Measurements from ENCODE around the gene CTDP1. TPM values are rescaled to one million over a fixed set of nuclear protein-coding genes. Genes with fewer than 3 reads are reported as not detected.
"Not testable (repeated sequence)": the region's sequence is repeated elsewhere in the genome, so short reads cannot be mapped to it uniquely, and the experiment has no call there.

The CTDP1 gene
- total RNA-seq, 1 donor from 2014 or later = 7.5 TPM

DNA sequence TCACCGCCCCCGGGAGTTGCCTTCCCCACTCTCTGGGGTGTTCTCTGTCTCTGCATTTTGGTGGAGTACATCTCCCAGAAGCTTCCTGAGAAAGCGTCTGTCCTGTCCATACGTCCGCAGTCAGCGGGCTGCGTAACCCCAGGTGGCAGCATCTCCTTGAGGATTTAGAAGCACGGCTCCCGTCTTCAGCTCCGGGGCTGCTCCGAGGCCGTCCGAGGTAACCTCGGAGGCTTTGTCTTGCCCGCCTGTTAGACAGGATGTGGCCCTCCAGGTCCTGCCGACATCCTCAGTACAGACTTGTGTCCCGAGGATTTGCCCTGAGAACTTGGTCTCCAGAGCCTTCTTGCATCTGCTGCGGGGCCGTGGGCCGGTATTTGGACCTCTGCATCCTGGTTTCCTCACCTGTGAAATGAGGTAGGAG lies 58.4 kb downstream of the CTDP1 start:
- Histone ChIP-seq H3K36me3 (peaks cover 83% of the 10 kb centered on the region), H3K4me3 (no peak overlapping the region), H3K27me3 (ENCODE audit: low read depth) (no peaks in the 10 kb centered on the region), H3K4me1 (no peaks in the 10 kb centered on the region), H3K27ac (replicated peaks) (no peak overlapping the region), H3K9me3 (replicated peaks) (no peaks in the 10 kb centered on the region)
- intact Hi-C loops (cut with micrococcal nuclease) = no loop called here
- TF ChIP-seq, protein P1, sequence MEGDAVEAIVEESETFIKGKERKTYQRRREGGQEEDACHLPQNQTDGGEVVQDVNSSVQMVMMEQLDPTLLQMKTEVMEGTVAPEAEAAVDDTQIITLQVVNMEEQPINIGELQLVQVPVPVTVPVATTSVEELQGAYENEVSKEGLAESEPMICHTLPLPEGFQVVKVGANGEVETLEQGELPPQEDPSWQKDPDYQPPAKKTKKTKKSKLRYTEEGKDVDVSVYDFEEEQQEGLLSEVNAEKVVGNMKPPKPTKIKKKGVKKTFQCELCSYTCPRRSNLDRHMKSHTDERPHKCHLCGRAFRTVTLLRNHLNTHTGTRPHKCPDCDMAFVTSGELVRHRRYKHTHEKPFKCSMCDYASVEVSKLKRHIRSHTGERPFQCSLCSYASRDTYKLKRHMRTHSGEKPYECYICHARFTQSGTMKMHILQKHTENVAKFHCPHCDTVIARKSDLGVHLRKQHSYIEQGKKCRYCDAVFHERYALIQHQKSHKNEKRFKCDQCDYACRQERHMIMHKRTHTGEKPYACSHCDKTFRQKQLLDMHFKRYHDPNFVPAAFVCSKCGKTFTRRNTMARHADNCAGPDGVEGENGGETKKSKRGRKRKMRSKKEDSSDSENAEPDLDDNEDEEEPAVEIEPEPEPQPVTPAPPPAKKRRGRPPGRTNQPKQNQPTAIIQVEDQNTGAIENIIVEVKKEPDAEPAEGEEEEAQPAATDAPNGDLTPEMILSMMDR (IDR thresholded peaks at IDR 0.05; ENCODE audit: borderline replicate concordance) = no peak
- DNase-seq = peak; percentile 11

DNA sequence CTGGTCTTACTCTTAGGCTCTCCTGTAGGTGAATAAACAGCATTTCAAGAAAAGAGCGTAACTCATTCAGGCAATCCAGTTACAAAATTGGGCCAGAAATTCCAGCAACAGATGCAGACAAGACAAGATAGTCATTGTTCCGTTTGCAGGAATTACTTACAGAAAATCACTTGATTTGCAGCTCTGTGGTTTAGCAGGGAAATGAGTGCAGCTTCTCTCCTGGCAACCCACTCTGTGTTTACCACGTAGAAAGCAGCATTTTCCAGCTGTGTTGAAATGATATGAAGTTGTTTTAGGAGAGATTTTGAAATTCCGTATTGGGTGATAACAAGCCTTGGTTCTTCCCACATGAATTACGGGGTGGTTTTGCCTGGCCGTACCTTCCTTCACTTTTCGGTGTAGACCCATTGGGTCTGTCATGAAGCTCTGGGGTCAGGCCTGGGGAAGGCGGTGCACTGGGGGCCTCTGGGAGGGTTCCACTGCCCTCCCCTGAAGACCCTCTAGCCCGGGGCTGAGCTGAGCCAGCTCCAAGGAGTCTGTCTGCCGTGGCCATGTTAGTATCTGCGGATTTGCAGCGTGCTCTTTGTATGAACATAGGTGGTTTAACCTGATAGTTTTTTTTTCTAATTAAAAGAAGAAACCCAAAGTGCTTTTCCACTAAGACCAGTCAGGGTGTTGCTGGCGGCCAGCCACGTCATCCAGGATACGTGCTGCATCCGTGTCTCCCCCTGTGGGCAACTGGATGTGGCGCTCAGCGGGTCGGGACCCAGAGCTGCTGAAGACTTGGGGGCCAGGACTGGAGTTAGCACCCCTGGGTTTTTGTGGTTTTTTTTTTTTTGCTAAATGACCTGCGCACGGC lies 59.2 kb downstream of the CTDP1 start:
- Histone ChIP-seq H3K36me3 (peaks cover 82% of the 10 kb centered on the region), H3K27ac (replicated peaks) (no peak overlapping the region)
- intact Hi-C loops (cut with micrococcal nuclease) = no loop called here

DNA sequence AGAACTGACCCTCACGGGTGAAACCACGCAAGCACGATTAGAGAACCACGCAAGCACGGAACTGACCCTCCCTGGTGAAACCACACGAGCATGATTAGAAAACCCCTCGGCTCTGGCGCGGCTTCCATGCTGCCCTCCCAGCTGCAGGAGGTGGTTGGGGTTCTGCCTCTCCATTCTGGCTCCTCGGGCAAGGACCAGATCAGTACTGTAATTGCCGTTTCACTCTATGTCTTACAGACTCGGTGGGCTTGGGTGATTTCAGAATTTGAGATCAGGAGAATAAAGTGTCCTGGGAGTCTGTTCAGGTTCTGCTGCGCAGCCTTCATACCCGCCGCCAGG lies 59.8 kb downstream of the CTDP1 start:
- TF ChIP-seq, protein P1 (IDR thresholded peaks at IDR 0.05; ENCODE audit: borderline replicate concordance) = no peak
- intact Hi-C loops (cut with micrococcal nuclease) = no loop called here
- no peak overlapping the region for H3K27ac ChIP-seq (replicated peaks)
- H3K4me3 ChIP-seq = no peak overlapping the region
- H3K9me3 ChIP-seq (replicated peaks) = no peaks in the 10 kb centered on the region
- no peak for DNase-seq
- H3K27me3 ChIP-seq (ENCODE audit: low read depth) = no peaks in the 10 kb centered on the region
- H3K36me3 ChIP-seq = peaks cover 81% of the 10 kb centered on the region
- H3K4me1 ChIP-seq = no peaks in the 10 kb centered on the region

More for the DNA sequence above, 59.2 kb downstream of the CTDP1 start:
- TF ChIP-seq, protein P1 (IDR thresholded peaks at IDR 0.05; ENCODE audit: borderline replicate concordance) = no peak
- peak; percentile 19 for DNase-seq
- Histone ChIP-seq H3K27me3 (ENCODE audit: low read depth) (no peaks in the 10 kb centered on the region), H3K4me3 (no peak overlapping the region), H3K9me3 (replicated peaks) (no peaks in the 10 kb centered on the region), H3K4me1 (no peaks in the 10 kb centered on the region)

DNA sequence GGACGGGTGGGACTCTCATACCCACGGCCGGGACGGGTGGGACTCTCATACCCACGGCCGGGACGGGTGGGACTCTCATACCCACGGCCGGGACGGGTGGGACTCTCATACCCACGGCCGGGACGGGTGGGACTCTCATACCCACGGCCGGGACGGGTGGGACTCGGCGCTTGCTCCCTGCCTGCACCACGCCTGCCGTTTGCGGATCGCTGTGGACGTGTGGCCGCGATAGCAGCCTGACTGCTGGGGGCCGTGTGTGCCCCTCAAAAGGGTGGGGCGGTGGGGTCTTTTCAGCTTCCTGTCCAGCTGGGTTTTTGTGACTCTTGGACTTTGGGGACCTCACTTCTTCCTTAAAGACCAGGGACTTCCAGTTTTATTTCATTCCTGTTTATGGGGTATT lies 60.4 kb downstream of the CTDP1 start:
- intact Hi-C loops (cut with micrococcal nuclease); H3K9me3 ChIP-seq (replicated peaks); H3K27me3 ChIP-seq (ENCODE audit: low read depth); H3K4me3 ChIP-seq; H3K27ac ChIP-seq (replicated peaks); DNase-seq; H3K4me1 ChIP-seq: not testable (repeated sequence)
- H3K36me3 ChIP-seq = peaks cover 78% of the 10 kb centered on the region

DNA sequence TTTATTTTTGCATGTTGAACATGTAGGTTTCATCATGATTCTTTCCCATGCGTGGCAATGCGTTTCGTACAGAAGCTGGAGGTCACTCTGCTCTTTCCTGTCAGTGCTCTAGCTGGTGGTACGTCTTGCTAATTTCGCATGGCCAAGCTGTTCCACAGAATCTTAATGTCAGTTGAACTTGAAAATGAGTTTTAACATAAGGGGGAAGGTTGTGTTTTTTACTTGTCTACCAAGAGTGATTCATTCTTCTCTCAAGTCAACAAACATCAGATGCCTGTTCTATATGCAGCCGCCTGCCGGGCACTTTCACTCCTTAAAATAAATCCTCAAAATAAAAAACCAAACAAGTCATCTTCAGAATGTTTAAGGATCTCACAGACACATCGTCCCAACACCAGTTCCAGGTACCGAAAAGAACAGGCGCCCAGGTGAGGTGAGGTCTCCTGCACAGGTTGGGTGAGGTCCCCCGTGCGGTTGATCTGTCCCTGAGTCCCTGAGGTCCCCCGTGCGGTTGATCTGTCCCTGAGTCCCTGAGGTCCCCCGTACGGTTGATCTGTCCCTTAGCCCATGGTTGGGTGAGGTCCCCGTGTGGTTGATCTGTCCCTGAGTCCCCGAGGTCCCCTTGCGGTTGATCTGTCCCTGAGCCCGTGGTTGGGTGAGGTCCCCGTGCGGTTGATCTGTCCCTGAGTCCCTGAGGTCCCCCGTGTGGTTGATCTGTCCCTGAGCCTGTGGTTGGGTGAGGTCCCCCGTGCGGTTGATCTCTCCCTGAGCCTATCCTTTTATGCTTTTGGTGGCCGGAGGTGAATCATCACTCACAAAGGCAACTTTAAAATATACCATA lies 61.1 kb downstream of the CTDP1 start:
- no peaks in the 10 kb centered on the region for H3K27me3 ChIP-seq (ENCODE audit: low read depth)
- no peak overlapping the region for H3K27ac ChIP-seq (replicated peaks)
- no peak for DNase-seq
- no peaks in the 10 kb centered on the region for H3K4me1 ChIP-seq
- H3K4me3 ChIP-seq = no peak overlapping the region
- intact Hi-C loops (cut with micrococcal nuclease) = no loop called here
- H3K36me3 ChIP-seq = peaks cover 71% of the 10 kb centered on the region
- TF ChIP-seq, protein P1 (IDR thresholded peaks at IDR 0.05; ENCODE audit: borderline replicate concordance) = no peak
- no peaks in the 10 kb centered on the region for H3K9me3 ChIP-seq (replicated peaks)

DNA sequence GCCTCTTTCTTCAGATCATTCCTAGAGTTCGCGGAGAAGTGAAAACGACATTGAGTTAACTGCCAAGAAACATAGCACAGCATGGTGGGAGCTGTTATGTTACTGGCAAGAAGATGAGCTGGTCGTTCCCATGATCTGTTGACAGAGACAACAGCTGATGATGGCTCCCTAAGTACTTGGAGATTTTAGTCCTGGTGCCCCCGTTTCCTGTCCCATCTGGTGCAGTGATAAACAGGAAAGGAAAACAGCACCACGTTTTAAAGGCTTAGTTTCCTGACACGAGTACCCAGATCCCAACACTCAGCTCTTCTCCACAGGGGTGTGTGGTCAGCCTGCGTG lies 61.7 kb downstream of the CTDP1 start:
- no peaks in the 10 kb centered on the region for H3K27me3 ChIP-seq (ENCODE audit: low read depth)
- H3K27ac ChIP-seq (replicated peaks) = no peak overlapping the region
- TF ChIP-seq, protein P1 (IDR thresholded peaks at IDR 0.05; ENCODE audit: borderline replicate concordance) = no peak
- DNase-seq = no peak
- no peak overlapping the region for H3K4me3 ChIP-seq
- intact Hi-C loops (cut with micrococcal nuclease) = no loop called here
- no peaks in the 10 kb centered on the region for H3K4me1 ChIP-seq
- H3K36me3 ChIP-seq = peaks cover 65% of the 10 kb centered on the region
- no peaks in the 10 kb centered on the region for H3K9me3 ChIP-seq (replicated peaks)
